ENCODE measurements around the gene SINHCAF.
"Not testable (repeated sequence)": the region's sequence is repeated elsewhere in the genome, so short reads cannot be mapped to it uniquely, and the experiment has no call there.

Gene SINHCAF

GRCh38 chr12:31308116-31308515 lies 17.8 kb downstream of the SINHCAF start:
- ATAC-seq (no peak), DNase-seq (no peak)

- ATAC-seq = no peak
- DNase-seq = no peak
Measured at GRCh38 chr12:31306866-31307265, 19.1 kb downstream of the SINHCAF start.

- ATAC-seq (no peak), DNase-seq (no peak)
Measured at GRCh38 chr12:31303466-31303865, 22.5 kb downstream of the SINHCAF start.

GRCh38 chr12:31301311-31301710 lies 24.6 kb downstream of the SINHCAF start:
- no peak for DNase-seq
- no peak for ATAC-seq

- ATAC-seq = no peak
- no peak for DNase-seq
Measured at GRCh38 chr12:31300783-31301182, 25.2 kb downstream of the SINHCAF start.

GRCh38 chr12:31300341-31300740 lies 25.6 kb downstream of the SINHCAF start:
- DNase-seq (no peak), ATAC-seq (no peak)

- DNase-seq (no peak), ATAC-seq (no peak)
Measured at GRCh38 chr12:31298922-31299321, 27.0 kb downstream of the SINHCAF start.

GRCh38 chr12:31298515-31298910 lies 27.4 kb downstream of the SINHCAF start:
- DNase-seq (no peak), ATAC-seq (no peak)

- DNase-seq = no peak
- no peak for ATAC-seq
Measured at GRCh38 chr12:31297572-31298514, 28.1 kb downstream of the SINHCAF start.

GRCh38 chr12:31289441-31289840 lies 36.5 kb downstream of the SINHCAF start:
- DNase-seq (no peak), ATAC-seq (no peak)

- ATAC-seq (no peak), DNase-seq (no peak)
Measured at GRCh38 chr12:31288381-31288780, 37.6 kb downstream of the SINHCAF start.

- DNase-seq = no peak
- no peak for ATAC-seq
Measured at GRCh38 chr12:31280183-31280582, 45.8 kb downstream of the SINHCAF start.

GRCh38 chr12:31279390-31279924 lies 46.5 kb downstream of the SINHCAF start:
- DNase-seq (no peak), ATAC-seq (no peak)

GRCh38 chr12:31278832-31279231 lies 47.1 kb downstream of the SINHCAF start:
- ATAC-seq = no peak
- no peak for DNase-seq

GRCh38 chr12:31278424-31278823 lies 47.5 kb downstream of the SINHCAF start:
- ATAC-seq (no peak), DNase-seq (no peak)

GRCh38 chr12:31277081-31277480 lies 48.9 kb downstream of the SINHCAF start:
- DNase-seq = no peak
- no peak for ATAC-seq

GRCh38 chr12:31275491-31275890 lies 50.5 kb downstream of the SINHCAF start:
- DNase-seq (no peak), ATAC-seq (no peak)

- DNase-seq (no peak), ATAC-seq (no peak)
Measured at GRCh38 chr12:31274520-31275300, 51.2 kb downstream of the SINHCAF start.

GRCh38 chr12:31273794-31274193 lies 52.2 kb downstream of the SINHCAF start:
- ATAC-seq, DNase-seq: not testable (repeated sequence)

- ATAC-seq (no peak), DNase-seq (no peak)
Measured at GRCh38 chr12:31272607-31273225, 53.2 kb downstream of the SINHCAF start.

- no peak for ATAC-seq
- no peak for DNase-seq
Measured at GRCh38 chr12:31267966-31268365, 58.0 kb downstream of the SINHCAF start.

GRCh38 chr12:31265722-31266121 lies 60.2 kb downstream of the SINHCAF start:
- DNase-seq (no peak), ATAC-seq (no peak)
